MV-4-11 (cell line): ENCODE data around the gene KCND1.

Experiments
- DNase-seq: peaks from one replicate; lab custom pipeline; 2025; lab: John Stamatoyannopoulos, UW

The KCND1 gene

DNA sequence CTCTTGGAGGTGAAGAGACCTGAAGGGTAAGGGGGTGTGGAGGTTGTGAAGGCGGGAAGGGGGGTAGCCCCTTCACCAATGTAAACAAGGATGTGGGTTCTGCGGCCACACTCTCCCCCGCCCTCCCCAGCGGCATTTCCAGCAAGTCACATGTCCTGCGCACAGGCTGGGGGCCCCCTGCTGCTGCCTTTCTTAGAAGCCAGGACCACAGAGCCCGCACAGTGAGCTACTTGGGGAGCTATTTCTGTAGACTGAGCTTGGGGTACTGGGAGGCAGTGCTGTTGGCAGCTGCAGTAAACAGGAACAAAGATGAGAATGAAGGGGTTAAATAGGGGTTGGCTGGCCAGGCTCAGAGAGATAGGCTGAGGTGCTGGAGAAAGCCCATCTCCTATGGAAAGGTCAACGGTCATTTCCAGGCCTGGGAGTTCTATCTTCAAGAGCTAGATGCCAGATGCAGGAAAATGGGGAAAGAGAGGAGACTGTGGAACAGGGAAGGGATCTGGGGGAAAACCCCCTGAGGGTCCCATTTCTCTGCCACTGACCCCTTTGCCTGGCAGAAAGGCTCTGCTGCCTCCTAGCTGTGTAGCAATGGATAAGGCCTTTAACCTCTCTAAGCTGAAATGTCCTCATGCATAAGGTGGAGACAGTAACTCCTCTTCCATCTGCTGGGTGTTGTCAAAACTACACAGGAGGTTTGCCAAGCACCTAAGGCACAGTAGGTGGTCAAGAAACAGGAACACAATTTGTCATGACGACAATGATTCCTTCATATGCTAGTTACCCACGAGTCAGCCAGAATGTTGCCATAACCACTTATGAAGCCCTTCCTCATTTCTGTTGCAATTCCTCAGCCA, 34.4 kb downstream of the KCND1 start:
- DNase-seq, result peak; percentile 95

DNA sequence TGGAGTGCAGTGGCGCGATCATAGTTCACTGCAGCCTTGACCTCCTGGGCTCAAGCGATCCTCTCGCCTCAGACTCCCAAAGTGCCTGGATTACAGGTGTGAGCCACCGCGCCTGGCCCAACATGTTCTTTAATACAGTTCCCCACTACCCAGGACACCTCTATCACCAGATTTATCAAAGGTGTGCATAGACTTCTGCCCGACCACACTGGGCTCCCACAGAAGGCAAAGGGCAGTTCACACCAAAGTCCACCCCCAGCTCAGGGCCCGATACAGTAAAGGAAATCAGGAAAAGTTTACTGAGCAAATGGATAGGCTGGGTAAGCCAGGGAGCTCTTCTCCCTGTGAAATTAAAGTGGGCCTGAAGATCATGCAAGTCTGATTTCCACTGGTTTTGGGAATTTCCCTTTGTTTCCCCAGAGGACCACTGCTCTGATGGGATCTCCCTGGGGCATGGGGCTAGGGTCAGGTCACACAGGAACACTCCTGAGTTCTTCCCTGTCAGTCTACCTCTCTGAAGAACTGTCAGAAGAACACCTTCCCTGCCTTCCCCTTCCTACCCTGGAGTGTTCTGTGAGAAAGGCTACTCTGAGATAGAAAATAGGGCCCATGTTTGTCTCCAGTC, 35.1 kb downstream of the KCND1 start:
- DNase-seq, result no peak

DNA sequence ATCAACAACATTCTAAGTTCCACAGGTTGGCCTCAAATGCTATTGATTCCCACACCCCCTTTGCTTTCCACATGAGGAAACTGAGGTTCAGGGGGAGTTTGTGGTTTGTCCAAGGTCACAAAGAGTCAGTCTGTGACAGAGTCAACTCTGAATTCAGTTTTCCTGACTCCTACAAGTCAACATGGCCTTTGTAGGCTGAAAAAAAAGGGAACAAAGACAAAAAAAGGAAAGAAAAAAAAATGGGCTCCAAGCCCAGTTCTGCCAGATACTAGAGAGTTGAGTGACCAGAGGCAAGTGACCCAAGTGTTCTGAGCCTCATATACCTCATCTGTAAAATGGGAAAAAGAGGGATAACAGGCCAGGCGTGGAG, 36.4 kb downstream of the KCND1 start:
- DNase-seq, result no peak

DNA sequence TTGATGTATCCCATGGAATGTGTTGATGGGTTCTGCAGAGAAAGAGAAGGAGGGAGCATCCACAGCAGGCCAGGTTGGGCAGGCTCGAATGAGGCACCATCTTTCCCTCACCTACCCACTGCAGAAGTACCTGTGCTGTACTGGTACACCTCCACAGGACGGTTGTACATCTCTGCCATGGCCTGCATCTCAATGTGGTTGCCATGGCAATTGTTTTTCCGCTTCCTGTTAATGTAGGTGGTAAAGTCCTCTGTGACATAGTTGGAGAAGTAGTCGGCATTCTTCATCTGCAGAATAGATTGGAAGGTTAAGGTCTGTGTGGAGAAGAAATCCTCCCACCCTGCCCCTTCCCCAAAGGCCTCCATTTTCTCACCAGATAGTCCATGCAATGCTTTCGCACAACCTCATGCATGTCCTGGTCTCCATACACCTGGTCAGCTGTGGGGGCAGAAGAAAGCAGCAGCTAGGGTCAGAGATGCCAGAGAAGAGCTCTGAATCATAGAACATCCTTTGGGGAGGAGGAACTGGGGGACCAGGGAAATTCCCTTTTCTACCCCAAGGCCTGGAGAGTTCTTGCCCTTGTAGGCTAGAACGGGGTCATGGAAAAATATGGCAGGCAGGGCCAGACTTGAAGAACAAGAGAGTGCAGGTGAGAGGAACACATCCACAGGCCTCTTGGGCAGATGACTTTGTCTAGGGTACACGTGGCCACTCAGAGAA, 36.9 kb downstream of the KCND1 start:
- DNase-seq, result no peak

DNA sequence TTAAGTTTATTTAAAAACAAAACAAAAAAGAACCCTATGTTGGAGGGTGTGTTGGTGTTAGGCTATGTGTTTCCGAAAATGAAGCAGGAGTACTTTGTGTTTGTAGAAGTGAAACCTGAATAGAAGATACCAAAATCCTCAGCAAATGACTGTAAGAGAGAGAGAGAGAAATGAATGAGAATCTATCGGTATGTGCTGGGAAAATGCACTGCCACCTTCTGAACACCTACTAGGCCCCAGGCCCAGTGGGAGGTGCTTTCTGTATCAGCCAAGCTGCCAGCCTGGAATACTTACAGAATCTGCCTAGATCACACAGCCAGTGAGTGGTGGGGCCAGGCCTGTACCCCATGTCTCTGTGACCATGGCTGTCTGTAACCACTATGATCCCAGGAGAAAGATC, 37.9 kb downstream of the KCND1 start:
- DNase-seq, result peak; percentile 22

DNA sequence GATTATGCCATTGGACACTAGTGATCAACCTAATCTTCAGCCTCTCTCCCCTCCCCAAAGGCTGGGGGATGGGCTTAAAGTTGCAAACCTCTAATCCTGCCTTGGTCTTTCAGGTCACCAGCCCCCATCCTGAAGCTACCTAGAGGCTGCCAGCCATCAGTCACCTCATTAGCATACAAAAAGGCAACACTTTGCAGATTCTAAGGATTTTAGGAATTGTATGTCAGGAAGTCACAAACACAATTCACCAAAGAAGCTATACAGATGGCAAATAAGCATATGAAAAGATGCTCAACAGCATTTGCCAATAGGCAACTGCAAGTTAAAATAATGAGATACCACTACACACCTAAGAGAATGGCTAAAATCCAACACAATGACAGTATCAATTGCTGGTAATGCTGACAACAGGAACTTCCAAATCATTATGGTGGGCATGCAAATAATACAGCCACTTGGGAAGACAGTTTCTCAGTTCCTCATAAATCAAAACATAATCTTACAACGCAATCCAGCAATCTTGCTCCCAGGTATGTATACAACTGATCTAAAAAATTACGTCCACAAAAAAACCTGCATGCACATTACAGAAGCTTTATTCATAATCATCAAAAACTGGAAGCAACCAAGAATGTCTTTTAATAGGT, 43.8 kb downstream of the KCND1 start:
- DNase-seq, result no peak

DNA sequence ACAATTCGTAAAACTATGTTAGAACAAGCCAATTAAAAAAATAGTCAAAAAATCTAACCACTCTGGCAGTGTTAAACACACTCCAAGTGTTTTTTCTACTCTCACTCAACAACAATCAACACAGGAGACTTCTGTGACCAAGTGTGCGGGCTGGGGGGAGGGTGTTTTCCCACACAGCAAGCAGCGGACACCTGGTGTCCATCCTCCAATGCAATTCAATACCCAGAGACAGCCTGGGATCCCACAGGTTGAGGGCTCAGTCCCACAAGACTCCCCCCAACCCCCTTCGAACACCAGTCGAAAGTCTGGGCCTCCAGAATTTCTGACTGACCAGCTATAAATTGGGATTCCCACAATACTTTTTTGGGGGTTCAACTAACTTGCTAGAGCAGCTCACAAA, 44.5 kb downstream of the KCND1 start:
- no peak for DNase-seq

DNA sequence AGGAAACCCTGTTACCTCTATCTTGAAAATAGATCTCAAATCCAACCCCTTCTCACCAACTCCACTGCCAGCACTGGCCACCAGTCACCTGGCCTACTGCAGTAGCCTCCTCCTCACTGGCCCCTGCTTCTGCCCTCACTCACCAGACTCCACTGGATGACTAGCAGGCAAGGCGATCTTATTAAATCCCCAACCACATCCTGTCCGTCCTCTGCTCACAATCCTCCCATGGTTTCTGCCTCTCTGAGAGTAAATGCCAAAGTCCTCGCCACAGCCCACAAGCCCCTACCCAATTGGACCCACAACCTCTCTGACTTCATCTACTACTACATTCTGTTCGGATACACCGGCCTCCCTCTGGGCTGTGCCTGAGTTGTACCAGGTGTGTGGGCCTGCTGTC, 47.4 kb downstream of the KCND1 start:
- DNase-seq, result no peak

DNA sequence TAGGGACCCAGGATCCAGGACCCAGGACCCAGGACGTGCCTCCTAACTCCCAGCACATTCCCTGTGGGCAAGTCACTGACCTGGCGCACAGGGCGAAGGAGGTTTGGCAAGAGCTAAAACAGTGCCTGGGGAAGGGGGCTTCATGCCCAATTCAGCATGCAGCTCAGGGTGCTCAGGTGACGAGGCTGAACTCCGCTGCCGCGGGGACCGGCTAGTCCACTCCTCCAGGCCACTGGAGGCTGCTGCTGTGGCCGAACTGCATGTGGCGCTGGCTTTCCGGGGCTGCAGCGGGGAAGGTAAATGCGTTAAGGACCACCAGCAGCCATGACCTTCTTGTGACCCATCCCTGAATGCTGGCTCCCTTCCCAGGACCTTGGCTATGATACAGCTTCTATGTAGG, 47.9 kb downstream of the KCND1 start:
- no peak for DNase-seq

DNA sequence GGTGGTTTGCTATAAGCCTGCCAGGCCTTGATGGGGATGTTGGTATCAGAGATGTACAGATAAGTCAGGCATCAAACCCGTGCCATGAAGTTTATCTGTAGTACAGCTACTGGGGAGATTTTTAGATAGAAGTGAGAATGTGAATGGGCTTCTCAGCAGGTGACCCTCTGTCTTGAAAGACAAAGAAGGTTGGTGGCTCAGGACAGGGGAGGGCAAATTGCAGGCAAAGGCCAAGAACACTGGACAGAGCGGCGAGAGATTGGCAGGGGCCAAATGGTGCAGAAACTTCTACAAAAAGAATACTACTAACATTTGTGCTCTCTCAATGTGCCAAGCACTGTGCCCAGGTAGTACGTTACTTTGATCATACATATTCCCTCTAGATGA, 50.9 kb downstream of the KCND1 start:
- DNase-seq, result no peak

DNA sequence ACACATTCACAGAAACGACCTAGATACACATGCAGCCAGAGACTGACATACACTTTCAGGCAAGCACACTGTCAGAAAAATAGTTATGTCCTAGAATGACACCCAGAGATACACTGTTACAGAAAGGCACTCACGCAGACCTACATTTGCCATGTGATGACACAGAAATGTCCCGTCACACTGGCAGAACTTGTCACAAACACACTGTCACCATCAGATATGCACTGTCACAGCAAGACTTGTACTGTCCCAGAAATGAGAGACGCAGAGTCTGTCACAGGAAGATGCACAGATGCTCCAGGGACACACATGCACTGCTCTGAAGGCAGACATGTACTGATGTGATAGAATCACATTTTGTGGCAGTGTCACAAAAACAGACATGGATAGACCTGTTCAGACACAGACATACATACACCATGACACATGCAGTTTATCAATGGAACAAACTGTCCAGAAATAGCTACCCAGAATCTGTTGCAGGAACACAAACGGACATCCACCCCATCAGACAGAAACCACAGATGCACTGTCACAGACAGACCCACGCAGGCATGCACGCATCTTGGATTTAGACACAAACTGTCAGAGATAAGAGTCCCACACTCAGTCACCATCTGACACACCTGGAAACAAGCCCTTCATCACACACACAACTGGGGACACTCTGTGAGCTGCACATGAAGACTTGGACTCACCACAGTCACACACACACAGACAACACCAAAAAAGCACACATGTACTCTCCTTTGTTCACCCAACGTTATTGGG, 51.5 kb downstream of the KCND1 start:
- peak; percentile 46 for DNase-seq

DNA sequence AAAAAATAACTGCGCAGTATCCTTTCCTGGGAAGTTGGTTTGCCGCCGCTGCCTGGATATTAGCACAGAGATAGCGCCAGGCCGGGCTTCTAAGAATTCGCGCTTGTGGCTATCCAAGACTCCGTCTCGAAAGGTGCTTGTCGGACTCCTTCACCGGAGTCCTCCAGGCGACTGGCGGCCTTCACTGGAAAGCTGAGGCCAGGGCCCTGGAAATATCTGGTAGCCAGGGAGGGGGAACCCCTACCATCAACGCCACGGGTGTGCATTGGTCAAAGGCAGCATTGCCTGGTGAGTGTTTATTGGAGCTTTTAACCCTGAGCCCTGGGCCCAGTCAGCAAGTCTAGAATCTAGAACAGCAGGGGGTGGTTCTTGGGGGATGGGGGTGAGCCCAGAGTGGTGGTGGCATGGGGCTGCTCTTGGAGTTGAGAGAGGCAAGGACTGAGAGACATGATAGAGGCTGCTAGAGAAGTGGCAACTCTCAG, 52.2 kb downstream of the KCND1 start:
- no peak for DNase-seq

DNA sequence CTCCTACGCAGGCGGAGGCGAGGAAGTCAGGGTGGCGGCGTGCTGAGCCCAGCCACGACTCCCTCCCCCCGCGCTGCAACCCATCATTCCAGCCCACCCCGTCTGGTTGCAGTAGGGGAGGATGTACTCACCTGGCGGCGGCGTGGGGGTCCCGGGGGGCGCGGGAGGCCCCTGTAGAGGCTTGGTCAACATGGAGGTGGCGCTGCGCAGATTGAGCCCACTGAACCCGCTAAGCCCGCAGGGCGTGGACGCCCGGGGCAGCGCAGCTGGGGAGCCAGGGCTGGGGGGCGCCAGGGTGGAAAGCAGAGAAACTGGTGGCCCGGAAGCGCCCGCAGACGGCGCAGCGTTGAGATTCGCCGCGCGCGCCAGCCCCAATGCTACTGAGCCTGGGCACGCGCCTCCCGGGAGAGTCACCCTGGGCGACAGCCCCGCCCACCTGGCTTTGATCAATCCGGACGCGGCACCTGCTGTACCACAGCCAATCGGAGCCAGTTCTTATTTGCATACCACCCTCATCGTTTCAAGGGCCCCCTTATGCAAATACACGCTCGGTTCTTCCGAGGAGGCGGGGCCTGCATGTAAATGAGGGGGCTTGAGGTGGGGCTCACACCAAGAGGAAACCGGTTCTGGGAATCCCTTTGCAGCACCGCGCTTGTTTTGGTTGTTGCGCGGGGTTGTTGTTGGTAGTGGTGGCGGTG, 52.9 kb downstream of the KCND1 start, which contains the start of gene PIM2:
PIM2 (minus strand) TSS at position 382 of the 698 bp plus-strand sequence; CDS start at position 192, 190 bp downstream.
- peak; percentile 94 for DNase-seq

DNA sequence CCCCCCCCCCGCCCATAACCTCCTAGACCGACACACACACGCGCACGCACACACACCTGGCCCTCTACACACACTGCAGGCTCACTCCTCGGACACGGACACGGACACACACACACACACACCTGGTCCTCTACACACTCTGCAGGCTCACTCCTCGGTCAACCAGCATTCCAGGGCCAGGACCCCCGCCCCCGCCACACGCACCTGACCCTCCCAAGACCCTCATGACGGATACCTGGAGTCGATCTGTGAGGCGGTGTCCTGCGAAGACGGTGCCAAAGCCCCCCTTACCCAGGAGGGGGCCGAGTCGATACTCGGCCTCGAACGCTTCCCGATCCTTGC, 53.4 kb downstream of the KCND1 start:
- no peak for DNase-seq

DNA sequence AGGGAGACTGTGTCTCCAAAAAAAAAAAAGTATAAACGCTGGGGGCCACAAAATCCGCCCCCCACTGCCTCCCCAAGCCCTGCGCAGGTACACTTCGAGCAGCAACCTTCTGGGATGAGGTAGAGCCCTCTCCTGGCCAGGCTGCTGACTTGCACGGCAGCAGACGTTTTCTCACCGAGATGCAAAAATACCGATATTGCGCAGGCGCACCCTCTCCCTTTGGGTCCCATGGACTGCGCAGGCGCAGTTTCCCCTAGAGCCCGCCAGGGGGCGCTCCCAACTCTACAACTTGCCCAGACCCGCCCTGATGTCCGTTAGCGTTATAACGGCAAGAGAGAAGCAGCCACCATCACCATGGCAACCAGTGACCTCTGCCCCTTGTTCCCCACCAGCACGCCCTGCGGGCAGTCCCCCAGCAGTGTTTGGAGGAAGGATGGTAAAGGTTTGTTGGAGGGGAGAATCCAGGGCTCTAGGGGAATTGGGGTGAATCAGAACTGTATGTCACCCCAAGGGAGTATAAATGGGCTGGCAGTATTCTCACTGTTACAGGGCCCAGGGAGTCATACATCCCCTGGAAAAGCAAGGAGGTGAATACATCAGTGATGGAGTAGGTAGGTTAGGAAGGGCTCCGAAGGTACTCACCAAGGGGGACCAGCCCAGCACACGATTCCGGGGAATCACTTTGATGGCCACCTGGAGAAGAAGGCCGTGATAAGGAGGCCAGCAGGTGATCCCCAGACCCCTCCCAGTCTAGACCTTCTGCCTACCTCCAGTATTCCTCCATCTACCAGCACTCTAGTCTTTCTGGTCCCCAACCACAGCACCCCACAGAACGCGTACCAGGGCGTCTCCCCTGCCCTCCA, 54.3 kb downstream of the KCND1 start:
- DNase-seq, result peak; percentile 91

DNA sequence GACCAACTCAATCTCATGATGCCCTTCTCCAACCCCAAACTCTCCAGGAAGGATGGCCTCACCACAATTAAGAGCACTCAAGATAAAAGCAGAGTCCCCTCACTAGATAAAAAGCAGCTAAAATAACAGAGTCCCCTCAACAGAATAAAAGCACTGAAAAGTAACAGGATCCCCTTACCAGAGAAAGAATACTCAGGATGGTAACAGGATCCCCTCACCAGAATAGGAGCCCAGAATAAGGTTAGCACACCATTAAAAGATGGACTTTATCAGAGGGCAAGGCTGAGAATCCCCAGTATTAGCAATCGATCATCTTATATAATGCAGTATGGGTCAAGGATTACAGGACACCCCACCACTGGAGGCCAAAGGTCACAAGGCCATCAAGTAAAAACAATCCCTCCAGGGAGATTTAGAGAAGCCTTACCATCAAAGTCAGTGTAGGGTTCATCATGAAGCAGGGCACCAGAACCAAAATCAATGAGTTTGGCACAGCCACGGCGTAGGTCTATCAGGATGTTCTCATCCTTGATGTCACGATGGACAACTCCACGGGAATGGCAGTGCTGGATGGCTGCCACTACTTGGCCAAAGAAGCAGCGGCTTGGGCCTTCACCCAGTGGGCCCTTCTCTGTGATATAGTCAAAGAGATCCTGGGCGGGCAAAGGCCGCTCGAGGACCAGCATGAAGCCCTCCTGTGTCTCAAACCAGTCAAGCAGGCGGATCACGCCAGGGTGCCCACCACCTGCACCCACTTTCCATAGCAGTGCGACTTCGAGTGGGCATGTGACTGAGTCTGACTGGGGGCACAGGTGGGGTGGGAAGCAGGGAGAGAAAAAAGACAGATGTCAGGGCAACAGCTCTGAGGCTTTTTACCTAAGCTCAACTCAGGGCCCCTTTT, 56.8 kb downstream of the KCND1 start:
- no peak for DNase-seq

DNA sequence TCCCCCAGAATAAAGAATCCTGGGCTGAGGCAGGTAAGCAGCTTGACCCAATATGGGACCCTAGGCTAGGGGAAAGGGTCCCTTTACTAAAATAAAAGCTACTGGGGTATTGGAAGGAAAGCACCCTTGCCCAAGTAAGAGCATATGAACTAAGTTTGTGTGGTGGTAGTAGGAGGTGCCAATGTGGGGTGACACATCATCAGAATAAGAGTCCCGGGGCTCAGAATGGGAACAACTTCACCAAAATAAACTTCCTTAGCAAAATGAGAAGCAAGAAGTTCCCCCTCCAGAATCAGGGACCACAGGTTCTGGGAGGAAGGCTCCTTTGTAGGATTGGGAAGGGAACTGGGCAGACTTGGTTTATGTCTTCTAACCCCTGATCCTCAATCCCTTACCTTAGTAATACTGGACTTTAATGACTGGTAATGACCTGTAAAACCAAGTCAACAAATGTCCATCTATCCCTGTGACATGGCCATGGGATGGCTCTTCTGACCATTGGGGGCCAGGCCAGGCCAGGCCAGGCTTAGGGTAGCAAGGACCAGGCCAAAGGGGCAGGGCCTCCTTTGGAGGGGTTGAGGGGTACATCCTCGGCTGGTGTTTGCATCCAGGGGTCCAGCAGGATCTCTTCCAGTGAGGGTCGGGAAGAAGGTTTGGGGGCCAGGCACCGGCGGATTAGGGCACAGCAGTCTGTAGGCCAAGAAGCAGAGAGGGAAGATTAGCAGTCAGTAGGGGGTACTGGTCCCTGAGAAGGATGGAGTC, 57.9 kb downstream of the KCND1 start:
- no peak for DNase-seq
